ENCODE data around the gene SLC30A10. TPM values are rescaled to one million over a fixed set of nuclear protein-coding genes. Genes with fewer than 3 reads are reported as not detected.
A peak's percentile ranks its signal among the peaks of the same experiment; 100 is the strongest.

The SLC30A10 gene
- total and polyA plus RNA-seq, 2 of the 13 experiments (the other 11 are each of a cell fraction or from before 2014, with no cell fraction given): 20.9 to 30.2 TPM

GRCh38 chr1:219954736-219955421 is 26.5 kb upstream of the SLC30A10 start (continued):
- TF ChIP-seq ZBTB14 (CRISPR knock-in tag; IDR thresholded peaks at IDR 0.05) (no peak), KDM4B (CRISPR knock-in tag; IDR thresholded peaks at IDR 0.05) (no peak), ZFP36L1 (CRISPR knock-in tag; IDR thresholded peaks at IDR 0.05) (no peak), TMF1 (CRISPR knock-in tag; IDR thresholded peaks at IDR 0.05; ENCODE audit: low read depth) (no peak), ARID4A (CRISPR knock-in tag; IDR thresholded peaks at IDR 0.05; ENCODE audit: borderline replicate concordance) (no peak), SMAD3 (CRISPR knock-in tag; IDR thresholded peaks at IDR 0.05) (no peak), YEATS4 (CRISPR knock-in tag; IDR thresholded peaks at IDR 0.05; ENCODE audit: borderline replicate concordance) (peak; percentile 62; the same call in 1 of the 2 replicates), RCOR2 (CRISPR knock-in tag; IDR thresholded peaks at IDR 0.05) (no peak), HMGXB4 (CRISPR knock-in tag; IDR thresholded peaks at IDR 0.05; ENCODE audit: borderline replicate concordance in 1 of 2, low read depth in 1 of 2) (0 out of 4 replicates have a peak, but pooled peaks of 1 of the 2 experiments have one; percentile 46), NR2F1 (CRISPR knock-in tag; IDR thresholded peaks at IDR 0.05) (no peak), HNRNPK (IDR thresholded peaks at IDR 0.05; ENCODE audit: low read depth, low read length, poor library complexity, severe bottlenecking) (peak; percentile 28), NCOA5 (CRISPR knock-in tag; IDR thresholded peaks at IDR 0.05) (no peak), ZNF652 (CRISPR knock-in tag; IDR thresholded peaks at IDR 0.05; ENCODE audit: borderline replicate concordance, low read depth) (no peak), PREB (CRISPR knock-in tag; IDR thresholded peaks at IDR 0.05) (no peak), JDP2 (CRISPR knock-in tag; IDR thresholded peaks at IDR 0.05; ENCODE audit: borderline replicate concordance) (no peak), ZNF775 (CRISPR knock-in tag; IDR thresholded peaks at IDR 0.05; ENCODE audit: borderline replicate concordance) (no peak), ZNF816 (CRISPR knock-in tag; IDR thresholded peaks at IDR 0.05; ENCODE audit: borderline replicate concordance) (no peak; the same call in 1 of the 2 replicates)
